COLO668 (cell line): ENCODE data around the gene APCDD1L.

Experiments used
- DNase-seq: peaks from one replicate; lab custom pipeline; 2025; ENCODE audit not compliant: unreplicated experiment; lab: John Stamatoyannopoulos, UW

Gene APCDD1L

GRCh38 chr20:58515233-58516212 is at the start of gene APCDD1L:
APCDD1L (minus strand) TSS chr20:58515399; CDS start chr20:58514707, 692 bp downstream.
- DNase-seq = no peak

- no peak for DNase-seq
Measured at GRCh38 chr20:58559368-58559729, 44.1 kb upstream of the APCDD1L start.

GRCh38 chr20:58558486-58559367 is 43.5 kb upstream of the APCDD1L start:
- no peak for DNase-seq

DNA sequence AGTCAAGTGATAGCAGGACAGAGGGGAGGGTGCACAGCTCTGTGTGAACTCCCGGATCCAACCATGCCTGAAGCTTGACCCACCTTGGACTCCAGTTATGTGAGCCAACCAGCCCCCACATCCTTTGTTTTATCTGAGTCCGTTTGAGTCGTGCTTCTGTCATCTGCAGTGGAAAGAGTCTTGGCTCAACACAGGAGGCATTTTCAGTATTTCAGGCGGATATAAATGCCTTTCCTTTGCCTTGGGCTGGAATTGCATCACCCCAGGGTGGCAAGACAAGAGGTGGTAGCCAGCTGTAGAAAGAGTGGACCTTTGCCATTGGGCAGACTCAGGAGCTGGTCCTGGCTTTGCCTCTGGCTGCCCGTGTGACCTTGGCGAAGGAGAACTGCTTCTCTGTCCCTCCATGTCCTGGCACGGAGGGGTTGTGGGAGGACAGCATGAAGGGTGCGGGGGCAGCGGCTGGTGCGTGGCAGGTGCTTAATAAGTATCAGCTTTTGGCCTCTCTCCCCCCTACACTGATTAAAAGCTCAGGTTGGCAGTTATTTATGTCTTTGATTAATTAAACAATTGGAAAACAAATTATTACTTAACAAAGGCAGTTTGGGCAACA is 42.6 kb upstream of the APCDD1L start:
- no peak for DNase-seq

GRCh38 chr20:58556961-58557360 is 41.8 kb upstream of the APCDD1L start:
- DNase-seq = no peak

GRCh38 chr20:58555078-58555765 is 40.0 kb upstream of the APCDD1L start:
- no peak for DNase-seq

GRCh38 chr20:58554541-58554940 is 39.3 kb upstream of the APCDD1L start:
- no peak for DNase-seq

DNA sequence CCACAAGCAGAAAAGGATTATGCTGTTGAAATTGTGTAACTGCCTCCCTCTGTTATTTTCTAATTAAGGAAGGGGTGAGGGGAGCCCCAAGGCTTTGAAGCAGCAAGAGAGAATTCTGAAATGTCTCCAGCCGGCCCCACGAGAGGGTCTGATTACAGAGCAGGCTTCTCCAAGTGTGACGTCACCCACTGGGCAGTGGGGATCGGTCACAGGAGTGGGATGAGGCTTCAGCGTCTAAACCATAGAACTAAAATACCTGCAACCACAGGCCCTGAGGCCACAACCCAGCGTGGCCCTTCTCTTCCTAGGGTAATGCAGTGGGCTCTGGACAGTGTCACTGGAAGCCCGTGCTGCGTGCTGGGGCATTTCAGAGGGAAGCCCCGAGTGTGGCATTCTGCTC is 38.6 kb upstream of the APCDD1L start:
- no peak for DNase-seq

DNA sequence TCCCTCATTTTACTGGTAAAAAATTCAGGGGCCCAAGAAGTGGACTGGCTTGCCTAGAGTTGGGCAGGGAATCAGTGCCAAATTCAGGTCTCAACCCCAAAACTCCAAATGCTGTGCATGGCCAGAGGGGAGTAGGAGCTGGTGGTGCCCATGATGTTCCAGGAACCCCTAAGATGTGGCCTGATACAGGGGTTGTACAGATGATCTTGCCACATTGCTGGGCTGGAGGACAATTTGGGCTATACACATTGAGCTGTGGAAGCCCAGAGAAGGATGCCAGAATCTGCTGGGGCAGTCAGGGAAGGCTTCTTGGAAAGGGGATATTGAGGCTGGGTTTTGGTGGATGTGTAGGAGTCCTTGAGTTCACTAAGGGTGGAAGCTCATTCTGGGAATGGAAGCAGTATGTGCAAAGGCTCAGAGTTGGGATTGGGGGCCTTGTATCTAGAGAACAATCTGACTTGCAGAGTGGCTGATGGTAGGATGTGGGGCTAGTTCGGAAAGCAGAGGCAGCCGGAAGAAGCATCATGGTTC is 38.0 kb upstream of the APCDD1L start:
- DNase-seq = no peak

DNA sequence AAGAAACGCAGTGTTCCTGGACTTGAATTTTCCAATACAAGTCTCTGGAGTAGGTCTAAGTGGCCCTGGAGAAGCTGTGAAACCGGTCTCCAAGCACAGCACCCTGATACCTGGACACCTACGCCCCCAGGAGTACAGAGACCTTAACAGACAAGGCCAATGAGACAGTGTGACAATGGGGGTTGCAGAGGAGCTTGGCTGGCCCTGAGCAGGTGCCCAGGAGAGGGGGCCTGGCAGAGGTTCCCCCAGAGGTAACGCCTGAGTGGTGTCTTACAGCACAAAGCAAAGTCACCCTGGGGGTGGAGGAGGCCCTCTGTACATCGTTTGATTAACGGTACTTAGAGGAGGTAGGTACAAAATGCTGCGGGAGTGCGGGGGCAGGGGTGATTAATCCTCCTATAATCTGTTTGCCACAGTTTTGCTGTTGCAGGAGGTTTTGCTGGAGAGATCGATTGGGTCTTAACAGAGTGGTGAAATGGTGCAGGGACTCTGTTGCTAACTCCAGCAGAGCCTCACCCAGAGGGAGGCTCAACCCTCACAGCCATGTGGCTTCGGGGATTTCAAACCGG is 37.3 kb upstream of the APCDD1L start:
- no peak for DNase-seq

GRCh38 chr20:58551631-58552030 is 36.4 kb upstream of the APCDD1L start:
- DNase-seq = no peak

DNA sequence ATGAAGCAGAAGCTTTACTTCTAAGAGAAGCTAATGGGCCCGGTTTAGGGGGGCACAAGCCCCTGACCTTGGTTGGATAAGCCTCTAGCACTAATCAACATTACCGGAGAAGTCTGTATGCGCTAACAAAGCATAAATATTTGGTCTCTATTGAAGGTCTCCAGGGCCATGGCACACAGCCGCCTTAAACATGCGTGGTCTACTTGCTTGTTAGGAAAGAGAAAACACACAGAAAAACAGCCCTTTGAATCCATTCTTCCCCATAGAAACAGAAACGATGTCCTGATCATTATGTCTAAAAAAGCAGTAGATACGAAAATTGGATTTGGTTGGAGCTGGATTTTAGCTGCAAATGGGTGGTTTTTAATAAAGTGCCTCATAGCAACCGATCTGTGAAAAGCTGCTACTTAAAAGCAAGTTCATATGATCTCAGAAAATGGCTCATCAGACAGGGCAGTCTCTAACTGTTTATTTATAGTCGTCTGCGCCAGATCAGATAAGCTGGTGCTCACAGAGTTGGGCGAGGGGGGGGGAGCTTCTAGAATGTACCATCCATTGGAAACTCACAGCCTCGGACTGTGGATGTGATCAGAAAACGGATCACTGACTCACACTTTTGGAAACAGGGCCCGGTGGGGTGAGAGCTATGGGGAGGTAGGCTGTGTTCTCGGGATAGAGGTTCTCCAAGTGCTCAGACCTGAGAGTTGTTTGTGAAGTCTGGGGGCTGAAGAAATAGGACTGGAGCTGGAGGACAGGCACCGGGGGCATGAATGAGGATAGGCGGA is 35.3 kb upstream of the APCDD1L start:
- DNase-seq = no peak

DNA sequence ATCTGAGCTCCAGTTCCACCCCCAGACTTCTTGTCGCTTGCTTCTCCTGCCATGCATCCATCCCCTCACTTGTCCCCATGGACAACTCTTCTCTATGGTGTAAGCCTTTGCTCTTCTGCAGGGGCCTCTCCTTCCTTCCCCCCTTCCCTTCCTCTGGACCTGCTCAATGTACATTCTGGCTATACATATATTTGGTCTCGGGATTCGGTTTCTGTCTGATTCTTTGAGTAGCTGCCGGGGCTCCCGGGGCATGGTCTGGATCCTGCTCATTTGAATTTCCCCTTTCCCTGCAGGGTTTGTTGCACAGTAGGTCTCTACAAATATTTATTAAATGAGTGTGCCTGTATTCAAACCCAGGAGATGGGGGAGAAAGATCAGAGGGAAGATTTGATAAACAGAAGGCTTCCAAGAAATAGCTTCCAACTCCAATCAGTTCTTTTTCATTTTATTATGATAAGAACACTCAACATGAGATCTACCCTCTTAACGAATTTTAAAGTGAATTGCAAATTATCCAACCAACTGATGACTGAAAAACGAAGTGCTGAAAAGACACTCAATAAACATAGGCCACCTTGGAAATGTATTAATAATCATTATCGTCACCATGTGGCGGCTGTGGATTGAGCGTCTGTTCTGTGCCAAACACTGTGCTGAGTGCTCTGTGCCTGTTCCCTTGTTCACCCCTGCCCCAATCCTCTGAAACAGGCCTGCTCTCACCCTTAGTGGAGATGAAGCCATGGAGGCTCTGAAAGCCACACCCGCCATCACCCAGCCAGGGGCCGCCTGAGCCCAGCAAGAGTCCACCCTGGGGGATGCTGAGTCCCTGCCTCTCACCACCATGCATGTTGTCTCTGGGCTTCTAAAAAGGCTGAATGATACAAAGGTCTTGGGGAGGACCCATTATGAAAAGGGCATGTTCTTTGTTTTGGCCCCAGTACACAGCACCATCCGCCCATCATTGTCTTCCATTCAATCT is 34.3 kb upstream of the APCDD1L start:
- no peak for DNase-seq

DNA sequence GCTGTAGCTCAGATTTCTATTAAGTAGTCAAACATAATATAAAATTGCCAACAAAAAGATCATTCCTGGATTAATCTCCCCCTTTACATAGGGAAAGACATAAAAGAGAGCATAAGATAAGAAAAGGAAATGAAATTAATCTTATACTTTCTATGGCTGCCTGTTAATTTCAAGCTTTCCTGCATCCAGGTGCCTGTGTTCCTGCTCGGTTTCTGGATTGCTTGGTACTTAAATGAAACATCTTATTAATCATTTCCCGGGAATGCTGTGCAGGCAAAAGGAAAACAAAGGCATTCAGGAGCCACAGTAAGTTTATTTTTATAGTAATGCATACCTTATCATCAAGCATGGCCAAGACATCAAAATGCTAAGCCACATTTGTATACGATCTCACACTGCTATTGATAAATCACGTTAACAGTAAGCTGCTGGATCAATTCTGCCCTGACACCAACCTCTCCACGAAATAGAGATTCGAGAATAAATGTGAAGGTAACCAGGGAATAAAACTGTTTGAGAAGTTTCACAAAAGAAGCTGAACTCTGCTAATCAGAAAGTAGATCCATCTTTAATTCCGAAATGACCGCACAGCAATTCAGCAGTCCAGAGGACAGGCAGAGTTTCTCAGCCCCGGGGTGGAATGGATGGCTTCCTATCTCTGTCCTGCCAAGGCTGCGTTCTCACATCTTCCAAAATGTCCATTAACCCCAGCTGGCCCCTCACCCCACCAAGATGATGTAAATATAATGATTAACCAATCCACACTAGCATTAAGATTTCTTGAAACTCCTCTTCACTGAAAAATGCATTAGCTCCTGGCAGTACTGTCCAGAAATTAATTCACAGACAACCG is 32.6 kb upstream of the APCDD1L start:
- no peak for DNase-seq

DNA sequence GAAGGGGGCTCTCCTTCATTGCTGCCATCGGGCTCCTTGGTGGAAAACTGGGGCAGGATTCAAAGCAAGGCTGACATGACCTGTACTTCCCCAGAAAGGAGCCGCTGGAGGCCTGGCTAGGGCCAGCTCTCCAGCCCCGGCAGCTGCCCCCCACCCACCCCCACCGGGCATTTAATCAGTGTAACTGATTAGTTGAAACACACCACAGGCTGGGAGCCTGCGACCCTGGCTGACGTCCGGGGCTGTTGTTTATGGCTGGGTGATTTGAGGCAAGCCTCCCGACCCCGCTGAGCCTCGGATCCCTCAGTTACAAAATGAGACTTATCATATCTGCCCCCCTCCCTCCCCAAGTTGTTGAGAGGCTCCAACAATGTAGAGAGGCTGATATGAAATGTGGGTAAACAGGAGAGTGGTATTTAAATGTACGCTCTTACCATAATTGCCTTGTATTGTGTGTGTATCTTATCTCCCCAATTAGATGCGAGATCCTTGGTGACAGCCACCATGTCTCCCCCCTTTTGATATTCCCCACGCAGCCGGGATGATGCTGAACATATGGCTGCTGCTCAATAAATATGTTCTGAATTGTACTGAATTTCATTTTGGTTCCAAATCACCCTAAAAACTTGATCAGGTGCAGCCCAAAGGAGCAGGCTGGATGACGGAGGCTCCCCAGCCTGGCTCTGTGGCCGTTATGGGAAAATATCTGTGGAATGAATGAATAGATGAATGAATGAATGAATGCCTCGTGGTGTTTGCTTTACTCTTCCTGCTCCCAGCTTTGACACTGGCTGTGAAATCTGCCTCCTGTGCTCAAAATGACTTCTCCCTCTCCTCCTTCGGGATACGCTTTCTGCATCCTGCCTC is 31.8 kb upstream of the APCDD1L start:
- DNase-seq = no peak

GRCh38 chr20:58546416-58546711 is 31.2 kb upstream of the APCDD1L start:
- no peak for DNase-seq
